Activated CD4-positive, alpha-beta memory T cell treated with anti-CD3 and anti-CD28 coated beads, Interleukin-2, amount 10 ng/mL, durations not matched to agents 7 days and 5 days (primary cell): ENCODE results near the gene TSPAN9. TPM values are rescaled to one million over a fixed set of nuclear protein-coding genes. Genes with fewer than 3 reads are reported as not detected.

Experiments used
- CTCF ChIA-PET: fragments of 350-600 bp; sonication (Branson Sonifier 250); formaldehyde crosslinking; loops from one replicate; lab custom pipeline; 2021; ENCODE audit warnings: antibody characterized with exemption, inconsistent platforms; lab: Charles Lee
- POLR2A ChIA-PET: fragments of 350-600 bp; sonication (Branson Sonifier 250); formaldehyde crosslinking; loops from one replicate; lab custom pipeline; 2021; ENCODE audit warnings: antibody characterized with exemption; lab: Charles Lee
- DNase-seq: peaks from one replicate; pipeline ENCODE4 v3.0.0-alpha.2; 2020
- H3K27ac Mint-ChIP-seq: one replicate; pipeline ENCODE4 v1.8.0; 2021; ENCODE audit warnings: mild to moderate bottlenecking, mixed read lengths
- H3K27me3 Mint-ChIP-seq: one replicate; pipeline ENCODE4 v1.8.0; 2021; ENCODE audit warnings: mixed read lengths
- H3K36me3 Mint-ChIP-seq: one replicate; pipeline ENCODE4 v1.8.0; 2021; ENCODE audit warnings: low read depth, mixed read lengths
- H3K4me1 Mint-ChIP-seq: one replicate; pipeline ENCODE4 v1.8.0; 2021; ENCODE audit warnings: mixed read lengths
- H3K4me3 Mint-ChIP-seq: one replicate; pipeline ENCODE4 v1.8.0; 2021; ENCODE audit warnings: mild to moderate bottlenecking, mixed read lengths
- H3K9me3 Mint-ChIP-seq: one replicate; pipeline ENCODE4 v1.8.0; 2021; ENCODE audit warnings: mixed read lengths
- total RNA-seq, 2 experiments: library from RNA; stranded (reverse); gene quantifications; one replicate each; pipeline ENCODE4 v1.2.3, GENCODE V29; 2021

TSPAN9 gene
- total RNA-seq, 2 experiments from 2014 or later: 0.18 to 0.28 TPM

- CTCF ChIA-PET: interaction anchor here (0.8 to 6.9 kb wide), 2 partner anchors 11 kb away, joined by 3 to 50 read pairs; no protein-coding TSS in a partner anchor
- H3K9me3 Mint-ChIP-seq: no peaks in the 10 kb centered on the region
- H3K4me3 Mint-ChIP-seq: no peak overlapping the region
- H3K4me1 Mint-ChIP-seq: no peaks in the 10 kb centered on the region
- no peak for DNase-seq
- H3K27ac Mint-ChIP-seq: no peak overlapping the region
- POLR2A ChIA-PET: no interaction called here
- H3K36me3 Mint-ChIP-seq: no peaks in the 10 kb centered on the region
- H3K27me3 Mint-ChIP-seq: peaks cover 11% of the 10 kb centered on the region
Measured at GRCh38 chr12:3311491-3312103, 234.4 kb downstream of the TSPAN9 start.

GRCh38 chr12:3313066-3313465 is 235.9 kb downstream of the TSPAN9 start:
- Mint-ChIP-seq H3K27me3 (peaks cover 11% of the 10 kb centered on the region), H3K27ac (no peak overlapping the region), H3K36me3 (no peaks in the 10 kb centered on the region), H3K4me3 (no peak overlapping the region), H3K9me3 (no peaks in the 10 kb centered on the region), H3K4me1 (no peaks in the 10 kb centered on the region)
- DNase-seq: no peak
- ChIA-PET POLR2A (no interaction called here), CTCF (interaction anchor here (0.7 to 6.9 kb wide), 3 partner anchors 13 to 491 kb away, joined by 3 to 50 read pairs (median 3); no protein-coding TSS in a partner anchor)

GRCh38 chr12:3313675-3314663 is 236.8 kb downstream of the TSPAN9 start:
- no peaks in the 10 kb centered on the region for H3K4me1 Mint-ChIP-seq
- H3K27ac Mint-ChIP-seq: no peak overlapping the region
- CTCF ChIA-PET: interaction anchor here (0.6 to 6.9 kb wide), 4 partner anchors 14 to 1543 kb away, joined by 3 to 50 read pairs (median 3); no protein-coding TSS in a partner anchor
- no peak for DNase-seq
- H3K36me3 Mint-ChIP-seq: no peaks in the 10 kb centered on the region
- no peaks in the 10 kb centered on the region for H3K9me3 Mint-ChIP-seq
- H3K27me3 Mint-ChIP-seq: peaks cover 11% of the 10 kb centered on the region
- POLR2A ChIA-PET: no interaction called here
- H3K4me3 Mint-ChIP-seq: no peak overlapping the region

- Mint-ChIP-seq H3K9me3 (no peaks in the 10 kb centered on the region), H3K27ac (no peak overlapping the region), H3K4me3 (no peak overlapping the region), H3K27me3 (peaks cover 11% of the 10 kb centered on the region), H3K36me3 (no peaks in the 10 kb centered on the region), H3K4me1 (no peaks in the 10 kb centered on the region)
- DNase-seq: no peak
- POLR2A ChIA-PET: no interaction called here
- CTCF ChIA-PET: interaction anchor here (0.6 to 6.9 kb wide), 3 partner anchors 15 to 488 kb away, joined by 3 to 50 read pairs (median 5); no protein-coding TSS in a partner anchor
Measured at GRCh38 chr12:3315201-3315661, 238.1 kb downstream of the TSPAN9 start.

GRCh38 chr12:3316776-3317480 is 239.7 kb downstream of the TSPAN9 start:
- H3K9me3 Mint-ChIP-seq: no peaks in the 10 kb centered on the region
- H3K27me3 Mint-ChIP-seq: peaks cover 11% of the 10 kb centered on the region
- DNase-seq: no peak
- CTCF ChIA-PET: interaction anchor here (6.9 kb wide), 1 partner anchor 17 kb away, joined by 50 read pairs; no protein-coding TSS in a partner anchor
- no peaks in the 10 kb centered on the region for H3K4me1 Mint-ChIP-seq
- no peaks in the 10 kb centered on the region for H3K36me3 Mint-ChIP-seq
- no peak overlapping the region for H3K4me3 Mint-ChIP-seq
- POLR2A ChIA-PET: no interaction called here
- no peak overlapping the region for H3K27ac Mint-ChIP-seq

GRCh38 chr12:3317481-3317815 is 240.3 kb downstream of the TSPAN9 start:
- Mint-ChIP-seq H3K4me1 (no peaks in the 10 kb centered on the region), H3K9me3 (no peaks in the 10 kb centered on the region), H3K27me3 (peaks cover 11% of the 10 kb centered on the region), H3K27ac (no peak overlapping the region), H3K36me3 (no peaks in the 10 kb centered on the region), H3K4me3 (no peak overlapping the region)
- POLR2A ChIA-PET: no interaction called here
- CTCF ChIA-PET: interaction anchor here (6.9 kb wide), 1 partner anchor 17 kb away, joined by 50 read pairs; no protein-coding TSS in a partner anchor
- no peak for DNase-seq

GRCh38 chr12:3317841-3318501 is 240.8 kb downstream of the TSPAN9 start:
- Mint-ChIP-seq H3K4me1 (no peaks in the 10 kb centered on the region), H3K27me3 (peaks cover 11% of the 10 kb centered on the region), H3K36me3 (no peaks in the 10 kb centered on the region), H3K27ac (no peak overlapping the region), H3K9me3 (no peaks in the 10 kb centered on the region), H3K4me3 (no peak overlapping the region)
- POLR2A ChIA-PET: no interaction called here
- CTCF ChIA-PET: interaction anchor here (6.9 kb wide), 1 partner anchor 18 kb away, joined by 50 read pairs; no protein-coding TSS in a partner anchor
- no peak for DNase-seq

GRCh38 chr12:3319723-3320492 is 242.7 kb downstream of the TSPAN9 start:
- POLR2A ChIA-PET: no interaction called here
- Mint-ChIP-seq H3K27me3 (peaks cover 4% of the 10 kb centered on the region), H3K4me1 (no peaks in the 10 kb centered on the region), H3K27ac (no peak overlapping the region), H3K36me3 (no peaks in the 10 kb centered on the region), H3K4me3 (no peak overlapping the region), H3K9me3 (no peaks in the 10 kb centered on the region)
- CTCF ChIA-PET: no interaction called here
- DNase-seq: no peak

- no peak overlapping the region for H3K27ac Mint-ChIP-seq
- POLR2A ChIA-PET: no interaction called here
- no peak for DNase-seq
- H3K4me3 Mint-ChIP-seq: no peak overlapping the region
- H3K9me3 Mint-ChIP-seq: no peaks in the 10 kb centered on the region
- no peaks in the 10 kb centered on the region for H3K36me3 Mint-ChIP-seq
- CTCF ChIA-PET: no interaction called here
- no peaks in the 10 kb centered on the region for H3K4me1 Mint-ChIP-seq
- peaks cover 3% of the 10 kb centered on the region for H3K27me3 Mint-ChIP-seq
Measured at GRCh38 chr12:3320881-3321509, 243.8 kb downstream of the TSPAN9 start.

- POLR2A ChIA-PET: no interaction called here
- H3K4me1 Mint-ChIP-seq: no peaks in the 10 kb centered on the region
- no peak overlapping the region for H3K4me3 Mint-ChIP-seq
Measured at GRCh38 chr12:3321881-3322280, 244.7 kb downstream of the TSPAN9 start.

GRCh38 chr12:3323002-3323685 is 246.0 kb downstream of the TSPAN9 start:
- no peak overlapping the region for H3K27ac Mint-ChIP-seq
- ChIA-PET POLR2A (no interaction called here), CTCF (interaction anchor here (1.4 kb wide), 1 partner anchor 23 kb away, joined by 3 read pairs; no protein-coding TSS in a partner anchor)
- no peak overlapping the region for H3K4me3 Mint-ChIP-seq
- H3K4me1 Mint-ChIP-seq: no peaks in the 10 kb centered on the region
- DNase-seq: no peak
- H3K9me3 Mint-ChIP-seq: no peaks in the 10 kb centered on the region
- no peaks in the 10 kb centered on the region for H3K36me3 Mint-ChIP-seq
- H3K27me3 Mint-ChIP-seq: peaks cover 3% of the 10 kb centered on the region

More at GRCh38 chr12:3321881-3322280, 244.7 kb downstream of the TSPAN9 start:
- H3K27ac Mint-ChIP-seq: no peak overlapping the region
- no peaks in the 10 kb centered on the region for H3K36me3 Mint-ChIP-seq
- DNase-seq: no peak
- H3K27me3 Mint-ChIP-seq: peaks cover 3% of the 10 kb centered on the region
- no peaks in the 10 kb centered on the region for H3K9me3 Mint-ChIP-seq
- CTCF ChIA-PET: no interaction called here
